Measurements from ENCODE around the gene CHI3L2. TPM values are rescaled to one million over a fixed set of nuclear protein-coding genes. Genes with fewer than 3 reads are reported as not detected.

CHI3L2 gene
- total and polyA plus RNA-seq, 12 donors, result 0.33 to 9.1 (median 2.7) TPM; not detected in 1

DNA sequence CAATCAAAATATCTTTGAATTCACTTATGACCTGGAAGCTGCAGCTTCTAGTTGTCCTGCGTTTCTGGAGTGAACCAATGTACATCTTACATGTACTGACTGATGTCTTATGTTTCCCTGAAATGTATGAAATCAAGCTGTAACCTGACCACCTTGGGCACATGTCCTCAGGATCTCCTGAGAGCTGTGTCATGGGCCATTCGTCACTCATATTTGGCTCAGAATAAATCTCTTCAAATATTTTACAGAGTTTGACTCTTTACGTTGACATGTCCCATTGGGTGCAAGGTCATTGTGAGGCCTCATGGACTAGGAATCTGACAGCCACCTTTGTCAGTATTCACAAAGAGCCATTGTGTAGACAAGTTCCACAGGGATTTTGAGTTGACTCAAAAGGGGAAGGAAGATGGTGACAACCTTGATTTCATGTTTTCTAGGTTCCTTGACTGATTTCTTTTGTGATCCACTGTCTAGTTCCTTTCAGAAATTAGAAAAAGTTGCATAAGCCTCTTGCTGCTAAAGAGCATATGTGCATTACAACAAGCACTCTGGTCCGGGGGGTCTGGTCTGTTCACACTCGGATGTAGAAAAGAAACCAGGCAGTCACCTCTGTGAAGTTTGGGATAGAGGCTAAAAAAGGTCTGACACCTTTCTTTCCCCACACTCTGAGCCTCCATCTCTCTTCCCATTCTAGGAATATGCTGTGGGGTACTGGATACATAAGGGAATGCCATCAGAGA is 10.7 kb downstream of the CHI3L2 start:
- no peak overlapping the region for H3K27ac ChIP-seq
- DNase-seq, result no peak
- WGBS, 4 donors, result 77 to 79% (median 77%) methylated on average over 5 of the region's 5 CpGs
- H3K9me3 ChIP-seq (replicated peaks in 1 of 3), result no peaks in the 10 kb centered on the region
- H3K4me3 ChIP-seq, result no peak overlapping the region
- H3K36me3 ChIP-seq (replicated peaks in 1 of 2), result no peaks in the 10 kb centered on the region
- intact Hi-C loops (cut with DNase I), result no loop called here
- H3K27me3 ChIP-seq, result no peaks in the 10 kb centered on the region
- TF ChIP-seq, protein P1, sequence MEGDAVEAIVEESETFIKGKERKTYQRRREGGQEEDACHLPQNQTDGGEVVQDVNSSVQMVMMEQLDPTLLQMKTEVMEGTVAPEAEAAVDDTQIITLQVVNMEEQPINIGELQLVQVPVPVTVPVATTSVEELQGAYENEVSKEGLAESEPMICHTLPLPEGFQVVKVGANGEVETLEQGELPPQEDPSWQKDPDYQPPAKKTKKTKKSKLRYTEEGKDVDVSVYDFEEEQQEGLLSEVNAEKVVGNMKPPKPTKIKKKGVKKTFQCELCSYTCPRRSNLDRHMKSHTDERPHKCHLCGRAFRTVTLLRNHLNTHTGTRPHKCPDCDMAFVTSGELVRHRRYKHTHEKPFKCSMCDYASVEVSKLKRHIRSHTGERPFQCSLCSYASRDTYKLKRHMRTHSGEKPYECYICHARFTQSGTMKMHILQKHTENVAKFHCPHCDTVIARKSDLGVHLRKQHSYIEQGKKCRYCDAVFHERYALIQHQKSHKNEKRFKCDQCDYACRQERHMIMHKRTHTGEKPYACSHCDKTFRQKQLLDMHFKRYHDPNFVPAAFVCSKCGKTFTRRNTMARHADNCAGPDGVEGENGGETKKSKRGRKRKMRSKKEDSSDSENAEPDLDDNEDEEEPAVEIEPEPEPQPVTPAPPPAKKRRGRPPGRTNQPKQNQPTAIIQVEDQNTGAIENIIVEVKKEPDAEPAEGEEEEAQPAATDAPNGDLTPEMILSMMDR (IDR thresholded peaks at IDR 0.05), result no peak
- no peaks in the 10 kb centered on the region for H3K4me1 ChIP-seq (replicated peaks in 1 of 2)

DNA sequence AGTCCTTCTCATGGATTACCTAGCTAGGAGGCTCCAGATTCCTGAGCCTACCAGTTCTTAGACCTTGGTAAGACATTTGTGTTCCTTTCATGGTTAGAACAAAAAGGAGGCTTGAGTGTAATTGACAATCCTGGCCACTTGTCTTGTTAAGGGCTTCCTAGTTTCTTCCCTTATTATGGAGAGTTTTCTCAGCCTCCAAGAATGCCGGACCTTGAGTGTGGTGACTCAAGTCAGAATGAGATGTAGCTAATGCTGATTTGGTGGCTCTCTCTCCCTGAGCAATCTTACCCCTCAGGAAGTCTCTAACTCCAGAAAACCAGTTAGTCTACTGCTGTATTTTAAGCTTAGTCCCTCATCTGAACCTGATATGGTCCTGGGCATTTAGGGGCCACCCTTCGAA is 14.3 kb downstream of the CHI3L2 start:
- no peak for DNase-seq
- Histone ChIP-seq H3K36me3 (replicated peaks in 1 of 2) (no peaks in the 10 kb centered on the region), H3K4me3 (no peak overlapping the region), H3K27ac (no peak overlapping the region), H3K9me3 (replicated peaks in 1 of 3) (no peaks in the 10 kb centered on the region), H3K4me1 (replicated peaks in 1 of 2) (no peaks in the 10 kb centered on the region), H3K27me3 (no peaks in the 10 kb centered on the region)
- intact Hi-C loops (cut with DNase I), result no loop called here
- 38 to 77% (median 70%) methylated on average over 2 of the region's 2 CpGs for WGBS, 4 donors
- TF ChIP-seq, protein P1 (IDR thresholded peaks at IDR 0.05), result no peak
- no peak for TF ChIP-seq POLR2A (IDR thresholded peaks at IDR 0.05)

DNA sequence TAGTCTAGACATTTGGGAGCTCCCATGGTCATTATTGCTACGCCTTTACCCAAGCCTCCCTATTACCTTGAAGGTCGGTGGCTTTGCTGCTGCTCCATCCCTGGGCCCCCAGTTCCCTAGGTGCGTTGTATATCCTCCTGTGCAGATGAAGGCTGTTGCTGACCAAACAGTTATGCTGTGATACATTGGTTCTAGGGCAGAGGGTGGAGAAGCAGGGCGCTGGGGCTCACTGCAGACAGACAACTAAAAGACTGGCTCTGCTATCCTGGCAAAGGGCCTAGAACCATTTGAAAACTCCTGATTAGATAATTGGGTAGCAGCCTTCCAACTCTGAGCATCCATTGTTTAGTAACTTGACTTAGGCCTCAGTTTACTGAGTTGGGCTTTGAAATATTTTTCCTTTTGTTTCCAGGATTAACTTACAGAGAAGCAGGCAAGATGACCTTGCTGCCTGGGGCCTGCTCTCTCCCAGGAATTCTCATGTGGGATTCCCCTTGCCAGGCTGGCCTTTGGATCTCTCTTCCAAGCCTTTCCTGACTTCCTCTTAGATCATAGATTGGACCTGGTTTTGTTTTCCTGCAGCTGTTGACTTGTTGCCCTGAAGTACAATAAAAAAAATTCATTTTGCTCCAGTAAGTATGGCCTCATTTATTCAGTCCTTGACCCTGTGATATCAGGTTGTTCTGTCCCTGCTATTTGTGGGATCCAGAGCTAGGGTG is 15.5 kb downstream of the CHI3L2 start:
- Histone ChIP-seq H3K4me1 (replicated peaks in 1 of 2) (no peaks in the 10 kb centered on the region), H3K36me3 (replicated peaks in 1 of 2) (no peaks in the 10 kb centered on the region), H3K4me3 (no peak overlapping the region), H3K27ac (no peak overlapping the region), H3K27me3 (no peaks in the 10 kb centered on the region), H3K9me3 (replicated peaks in 1 of 3) (no peaks in the 10 kb centered on the region)
- no peak for DNase-seq
- whole genome bisulfite sequencing, 4 donors, result 40 to 64% (median 57%) methylated on average over 4 of the region's 4 CpGs
- TF ChIP-seq, protein P1 (IDR thresholded peaks at IDR 0.05), result no peak
- no peak for TF ChIP-seq POLR2A (IDR thresholded peaks at IDR 0.05)
- intact Hi-C loops (cut with DNase I), result no loop called here

DNA sequence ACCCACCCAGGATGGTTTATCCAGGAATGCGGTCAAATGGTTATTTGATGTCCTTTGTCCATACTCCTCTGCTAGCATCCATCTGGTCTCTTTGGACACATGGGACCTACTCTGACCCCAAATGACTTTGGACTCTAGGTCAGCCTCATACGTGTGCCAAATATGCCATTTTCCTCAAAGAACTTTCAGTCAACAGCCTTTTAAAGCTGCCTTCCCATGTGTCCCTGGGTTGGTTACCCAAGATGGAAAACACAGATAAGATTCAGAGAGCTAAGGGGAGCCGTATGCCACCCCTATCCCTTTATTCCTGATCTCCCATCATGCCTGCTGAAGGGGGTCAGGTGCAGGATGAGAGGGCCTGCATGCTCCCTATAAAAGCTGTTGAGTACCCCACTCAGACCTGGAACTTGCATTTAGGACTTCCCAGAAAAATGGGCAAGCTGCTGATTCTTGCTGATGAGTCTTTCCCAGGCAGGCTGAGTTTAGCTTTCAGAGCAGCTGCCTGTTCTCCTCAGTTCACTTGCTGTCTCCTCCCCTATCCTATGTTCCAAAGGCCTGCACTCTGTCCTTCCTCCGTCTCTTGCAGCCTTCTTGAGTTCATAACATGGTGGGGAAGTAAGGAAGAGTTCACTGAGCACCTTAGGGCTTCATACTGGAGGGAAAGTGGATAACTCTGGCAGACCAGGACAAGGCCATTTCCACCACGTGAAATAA is 19.8 kb downstream of the CHI3L2 start:
- intact Hi-C loops (cut with DNase I), result no loop called here
- WGBS, 4 donors, result 79 to 86% (median 84%) methylated on average over 5 of the region's 5 CpGs

More for the DNA sequence above, 19.8 kb downstream of the CHI3L2 start:
- Histone ChIP-seq H3K27me3 (no peaks in the 10 kb centered on the region), H3K36me3 (replicated peaks in 1 of 2) (no peaks in the 10 kb centered on the region), H3K27ac (no peak overlapping the region), H3K4me1 (replicated peaks in 1 of 2) (no peaks in the 10 kb centered on the region), H3K9me3 (replicated peaks in 1 of 3) (no peaks in the 10 kb centered on the region), H3K4me3 (no peak overlapping the region)
- no peak for DNase-seq
- TF ChIP-seq, protein P1 (IDR thresholded peaks at IDR 0.05), result no peak
- TF ChIP-seq POLR2A (IDR thresholded peaks at IDR 0.05), result no peak

All from adrenal gland (tissue), 12 donors.